ENCODE measurements around the gene ZNF330.

DNA sequence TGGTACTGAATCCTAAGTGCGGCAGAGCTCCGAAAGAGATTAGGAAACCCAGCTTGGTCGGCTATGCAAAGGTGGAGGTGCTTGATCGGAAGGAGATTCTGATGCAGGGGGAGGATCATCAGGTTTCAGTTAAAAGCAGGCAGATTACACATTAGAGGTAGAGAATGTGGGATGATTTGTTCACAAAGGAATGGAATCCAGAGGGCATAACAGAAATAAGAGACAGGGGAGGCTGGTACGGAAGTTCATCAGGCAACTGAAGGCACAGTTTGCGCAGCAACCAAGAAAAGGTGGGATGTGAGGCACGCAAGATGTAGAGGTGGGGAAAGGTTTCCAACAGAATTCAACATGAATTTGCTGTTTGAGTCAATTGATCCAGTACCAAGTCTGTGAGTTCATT is 424 bp upstream of the ZNF330 start:
- TF ChIP-seq CTCF (optimal IDR thresholded peaks at IDR 0.05 in 1 of 3, IDR thresholded peaks at IDR 0.05 in 1 of 3, conservative IDR thresholded peaks at IDR 0.05 in 1 of 3; ENCODE audit: extremely low read depth in 1 of 3, insufficient read depth in 2 of 3, low read length in 3 of 3) (no peak), EZH2 (IDR thresholded peaks at IDR 0.05; ENCODE audit: low read length) (no peak)
